Measurements from ENCODE around the gene SGF29. TPM values are rescaled to one million over a fixed set of nuclear protein-coding genes. Genes with fewer than 3 reads are reported as not detected.
A peak's percentile ranks its signal among the peaks of the same experiment; 100 is the strongest.
"Not testable (repeated sequence)": the region's sequence is repeated elsewhere in the genome, so short reads cannot be mapped to it uniquely, and the experiment has no call there.

Gene SGF29
- 25.4 and 26.0 TPM in 2 replicates for total RNA-seq (2014; rRNA removed; shearing (Covaris generic))
- 7.9 and 10.2 TPM in 2 replicates for polyA plus RNA-seq (2015; cell fraction: cytosol; rRNA removed)
- 15.6 and 19.0 TPM in 2 replicates for polyA plus RNA-seq (2015; cell fraction: nucleus; rRNA removed)

GRCh38 chr16:28553776-28554633 lies at the start of gene SGF29:
SGF29 (plus strand) TSS chr16:28553920; CDS start chr16:28581070, 27,150 bp downstream.
- peak; percentile 81 for DNase-seq (ENCODE audit: low read depth)

- DNase-seq (ENCODE audit: low read depth) = no peak
These were observed 48.9 kb upstream of the SGF29 start for GRCh38 chr16:28504707-28505404.

DNA sequence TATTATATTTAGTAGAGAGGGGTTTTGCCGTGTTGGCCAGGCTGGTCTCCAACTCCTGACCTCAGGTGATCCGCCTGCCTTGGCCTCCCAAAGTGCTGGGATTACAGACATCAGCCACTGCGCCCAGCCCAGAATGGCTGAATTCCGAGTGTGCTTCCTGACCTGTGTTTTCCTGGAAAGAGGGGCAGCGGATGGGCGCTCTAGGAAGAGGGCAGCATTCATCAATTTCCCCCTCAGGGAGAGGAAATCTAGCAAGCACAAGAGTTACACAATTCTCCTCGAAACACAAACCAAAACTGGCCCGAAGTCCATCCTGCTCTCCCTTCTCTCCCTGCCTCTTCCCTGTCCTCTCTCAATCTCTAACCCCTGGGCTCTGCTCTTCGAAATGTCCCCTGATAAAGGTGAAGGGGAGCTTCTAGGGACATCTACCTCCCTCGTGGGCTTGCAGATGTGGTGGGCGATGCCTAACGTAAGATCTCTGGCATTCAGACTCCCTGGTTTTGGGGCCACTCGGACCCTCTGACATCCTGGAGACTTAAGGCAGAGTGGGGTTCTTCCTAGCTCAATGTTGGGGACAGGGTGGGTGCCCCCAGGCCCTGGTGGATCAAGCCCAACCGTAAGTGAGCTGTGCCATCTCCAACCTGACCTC lies 48.1 kb upstream of the SGF29 start:
- no peak for DNase-seq (ENCODE audit: low read depth)

GRCh38 chr16:28511031-28511430 lies 42.7 kb upstream of the SGF29 start:
- no peak for DNase-seq (ENCODE audit: low read depth)

DNA sequence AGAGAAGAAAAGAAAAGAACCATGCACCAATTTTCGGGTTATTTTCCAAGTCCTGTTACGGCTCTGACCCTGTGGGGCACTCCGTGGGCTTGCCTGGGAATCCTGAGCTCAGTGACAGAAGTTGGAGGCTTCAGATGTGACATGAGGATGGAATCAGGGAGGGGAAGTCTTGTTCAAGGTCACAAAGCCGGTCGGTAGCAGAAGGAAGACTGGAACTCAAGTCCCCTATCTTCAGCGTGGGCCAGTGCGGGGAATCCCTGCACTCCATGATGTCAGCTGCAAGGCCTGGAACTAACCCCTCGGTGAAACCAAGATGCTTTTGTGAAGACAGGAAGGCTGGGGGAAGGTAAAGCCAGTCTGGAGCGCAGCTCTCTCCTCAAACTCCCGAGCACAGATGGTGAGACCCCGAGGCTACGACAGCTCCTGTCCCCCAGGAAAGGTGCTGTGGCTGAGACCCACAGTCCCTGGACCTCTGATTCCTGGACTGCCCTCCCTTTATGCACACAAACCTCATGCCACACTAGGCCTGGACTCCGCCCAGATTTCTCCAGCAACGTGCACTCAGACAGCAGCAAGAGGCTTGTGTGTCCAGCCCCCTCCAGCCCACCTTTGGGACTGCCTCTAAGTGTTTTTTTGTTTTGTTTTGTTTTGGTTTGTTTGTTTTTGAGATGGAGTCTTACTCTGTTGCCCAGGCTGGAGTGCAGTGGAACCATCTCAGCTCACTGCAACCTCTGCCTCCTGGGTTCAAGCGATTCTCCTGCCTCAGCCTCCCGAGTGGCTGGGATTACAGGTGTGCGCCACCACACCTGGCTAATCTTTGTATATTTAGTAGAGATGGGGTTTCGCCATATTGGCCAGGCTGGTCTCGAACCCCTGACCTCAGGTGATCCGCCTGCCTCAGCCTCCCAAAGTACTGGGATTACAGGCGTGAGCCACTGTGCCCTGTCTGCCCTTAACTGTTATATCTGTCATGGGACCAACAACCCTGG lies 41.6 kb upstream of the SGF29 start:
- DNase-seq (ENCODE audit: low read depth) = no peak

DNA sequence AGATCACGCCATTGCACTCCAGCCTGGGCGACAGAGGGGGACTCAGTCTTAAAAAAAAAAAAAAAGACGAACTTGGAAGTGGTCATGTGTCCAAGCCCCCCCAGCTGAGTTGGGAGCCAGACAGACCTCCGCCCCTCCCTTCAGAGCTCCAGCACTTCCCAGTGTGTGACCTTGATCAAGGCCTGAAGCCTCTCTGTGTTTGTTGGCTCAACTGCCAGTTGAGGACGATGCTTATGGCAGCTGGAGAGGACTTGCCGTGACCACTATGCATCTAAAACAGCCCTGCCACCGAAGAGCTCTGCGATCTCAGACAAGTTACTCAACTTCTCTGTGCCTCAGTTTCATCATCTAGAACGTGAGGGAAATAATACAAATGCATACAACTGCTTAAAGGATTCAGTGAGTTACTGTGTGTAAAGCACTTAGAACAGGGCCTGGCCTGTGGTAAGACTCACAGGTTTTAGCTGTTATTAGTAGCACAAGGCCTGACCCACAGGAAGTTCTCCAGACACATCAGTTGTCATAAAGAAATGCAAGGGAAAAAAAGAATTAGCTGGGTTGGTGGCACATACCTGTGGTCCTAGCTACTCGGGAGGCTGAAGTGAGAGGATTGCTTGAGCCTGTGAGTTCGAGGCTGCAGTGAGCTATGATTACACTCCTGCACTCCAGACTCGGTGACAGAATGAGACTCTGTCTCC lies 40.1 kb upstream of the SGF29 start:
- peak; percentile 42 for DNase-seq (ENCODE audit: low read depth)

- no peak for DNase-seq (ENCODE audit: low read depth)
These were observed 39.5 kb upstream of the SGF29 start for GRCh38 chr16:28514246-28514645.

GRCh38 chr16:28520672-28521071 lies 33.0 kb upstream of the SGF29 start:
- DNase-seq (ENCODE audit: low read depth) = no peak

GRCh38 chr16:28521436-28521835 lies 32.3 kb upstream of the SGF29 start:
- DNase-seq (ENCODE audit: low read depth) = no peak

DNA sequence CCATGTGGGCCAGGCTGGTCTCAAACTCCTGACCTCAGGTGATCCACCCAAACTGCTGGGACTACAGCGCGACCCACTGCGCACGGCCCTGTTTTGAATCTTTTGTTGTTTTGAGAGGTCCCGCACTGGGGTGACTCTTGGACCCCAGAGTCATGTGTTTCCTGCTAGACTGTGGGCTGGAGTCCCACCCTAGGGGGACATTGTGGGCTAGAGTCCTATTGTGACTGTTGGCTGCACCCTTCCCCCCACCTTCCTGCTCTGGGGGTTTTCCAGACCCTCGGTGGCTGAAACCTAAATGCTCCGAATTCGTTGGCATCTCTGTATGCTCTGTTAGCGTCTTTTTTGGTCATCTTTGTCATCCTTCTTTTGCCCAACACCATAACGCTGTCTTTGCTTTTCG lies 30.9 kb upstream of the SGF29 start:
- DNase-seq (ENCODE audit: low read depth) = no peak

- DNase-seq (ENCODE audit: low read depth) = no peak
These were observed 29.0 kb upstream of the SGF29 start for GRCh38 chr16:28524681-28525171.

DNA sequence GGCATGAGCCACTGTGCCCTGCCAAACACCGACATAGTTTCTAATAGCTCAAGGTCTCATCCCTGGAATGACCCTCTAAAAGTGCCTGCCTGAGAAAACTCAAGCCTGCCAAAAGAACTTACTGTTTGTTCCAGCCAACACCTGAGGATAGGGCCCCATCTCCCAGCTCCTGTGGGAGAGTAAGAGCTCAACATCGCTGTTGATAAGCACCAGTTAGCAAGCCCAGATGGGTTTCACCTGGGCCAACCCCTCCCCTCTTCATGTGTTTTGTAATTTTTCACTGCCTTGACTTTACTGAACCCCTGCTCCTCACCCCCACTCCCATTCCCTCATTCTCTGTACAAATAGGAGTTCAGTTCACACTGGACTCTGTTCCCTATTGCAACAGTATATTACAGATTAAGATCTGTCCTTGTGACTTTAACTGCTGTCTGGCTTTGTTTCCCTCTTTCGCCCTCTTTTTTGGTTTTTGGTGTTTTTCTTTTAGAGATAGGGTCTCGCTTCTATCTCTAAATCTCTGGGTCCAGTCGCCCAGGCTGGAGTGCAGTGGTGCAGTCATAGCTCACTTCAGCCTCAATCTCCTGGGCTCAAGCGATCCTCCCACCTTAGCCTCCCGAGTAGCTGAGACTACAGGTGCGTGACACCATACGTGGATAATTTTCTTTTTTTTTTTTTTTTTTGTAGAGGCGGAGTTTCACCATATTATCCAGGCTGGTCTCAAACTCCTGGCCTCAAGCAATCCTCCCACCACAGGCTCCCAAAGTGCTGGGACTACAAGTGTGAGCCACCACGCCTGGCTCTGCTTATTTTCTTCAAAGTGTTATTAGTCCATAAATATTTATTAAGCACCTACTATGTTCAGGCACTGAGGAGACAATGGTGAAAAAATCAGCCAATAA lies 27.3 kb upstream of the SGF29 start:
- no peak for DNase-seq (ENCODE audit: low read depth)

DNA sequence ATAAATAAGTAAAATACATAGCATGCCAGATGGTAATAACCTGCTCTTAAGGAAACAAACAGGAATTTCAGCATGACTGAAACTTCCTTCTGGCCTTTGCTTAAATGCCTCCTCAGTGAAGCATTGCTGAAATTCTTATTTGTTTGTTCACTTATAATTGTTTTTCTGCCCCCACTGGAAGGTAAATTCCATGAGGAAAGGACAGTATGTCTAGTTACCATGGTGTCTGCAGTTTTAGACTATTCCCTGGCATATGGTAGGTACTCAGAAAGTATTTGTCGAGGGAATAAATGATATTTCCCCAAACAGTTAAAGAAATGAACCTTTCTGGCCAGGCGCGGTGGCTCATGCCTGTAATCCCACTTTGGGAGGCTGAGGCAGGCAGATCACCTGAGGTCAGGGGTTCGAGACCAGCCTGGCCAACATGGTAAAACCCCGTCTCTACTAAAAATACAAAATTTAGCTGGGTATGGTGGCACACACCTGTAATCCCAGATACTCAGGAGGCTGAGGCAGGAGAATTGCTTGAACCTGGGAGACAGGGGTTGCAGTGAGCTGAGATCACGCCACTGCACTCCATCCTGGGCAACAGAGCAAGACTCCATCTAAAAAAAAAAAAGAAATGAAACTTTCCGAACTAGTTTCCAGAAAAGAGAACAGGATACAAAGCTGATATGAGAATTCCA lies 26.5 kb upstream of the SGF29 start:
- not testable (repeated sequence) for DNase-seq (ENCODE audit: low read depth)

DNA sequence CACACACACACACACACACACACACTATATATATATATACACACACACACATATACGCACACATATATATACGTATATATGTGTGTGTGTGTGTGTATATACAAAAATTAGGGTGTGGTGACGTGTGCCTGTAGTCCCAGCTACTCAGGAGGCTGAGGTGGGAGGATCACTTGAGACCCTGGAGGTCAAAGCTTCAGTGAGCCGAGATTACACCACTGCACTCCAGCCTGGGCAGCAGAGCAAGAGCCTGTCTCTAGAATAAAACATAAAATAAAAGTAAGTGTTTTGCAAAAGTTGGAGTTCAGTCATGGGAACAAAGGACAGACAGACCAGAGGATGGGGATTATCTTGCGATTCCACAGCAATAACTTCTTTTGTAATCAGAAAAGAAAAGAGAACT lies 25.7 kb upstream of the SGF29 start:
- no peak for DNase-seq (ENCODE audit: low read depth)

GRCh38 chr16:28528463-28528867 lies 25.3 kb upstream of the SGF29 start:
- DNase-seq (ENCODE audit: low read depth) = no peak

DNA sequence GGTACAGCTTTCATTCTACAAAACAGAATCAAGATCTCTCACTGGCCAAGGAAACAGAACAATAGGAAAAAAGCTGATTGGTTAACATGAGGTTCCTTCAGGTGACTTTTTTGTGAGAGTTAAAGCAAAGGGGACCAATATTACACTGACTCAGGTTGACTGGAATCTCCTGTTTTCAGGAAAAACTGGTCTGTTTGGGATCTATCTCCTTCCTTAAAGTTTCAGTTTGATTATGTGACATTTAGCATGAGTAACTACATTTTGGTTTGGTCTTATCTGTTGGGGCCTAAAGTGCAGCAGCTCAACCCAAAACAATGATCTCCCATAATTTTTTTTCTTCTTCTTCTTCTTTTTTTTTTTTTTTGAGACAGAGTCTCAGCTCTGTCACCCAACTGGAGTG lies 24.6 kb upstream of the SGF29 start:
- DNase-seq (ENCODE audit: low read depth) = no peak

- no peak for DNase-seq (ENCODE audit: low read depth)
These were observed 21.7 kb upstream of the SGF29 start for GRCh38 chr16:28531777-28532744.

Data from HT1080 (cell line).